H9 (cell line): ENCODE data around the gene THSD4. TPM values are rescaled to one million over a fixed set of nuclear protein-coding genes. Genes with fewer than 3 reads are reported as not detected.

Experiments
- DNase-seq: peaks from one replicate; pipeline ENCODE4 v3.0.0-alpha.2; 2017
- H2AFZ ChIP-seq: one replicate; pipeline ENCODE4 v1.6.1; 2013; ENCODE audit warnings: mild to moderate bottlenecking, low read length, control low read depth, moderate library complexity
- H2AK5ac ChIP-seq: 2 replicates; pipeline ENCODE4 v1.6.1; 2013; ENCODE audit warnings: low read length, control low read depth, mixed read lengths; ENCODE audit not compliant: insufficient read length
- H2BK120ac ChIP-seq: one replicate; pipeline ENCODE4 v1.6.1; 2013; ENCODE audit warnings: low read depth, mild to moderate bottlenecking, low read length, control low read depth, inconsistent platforms; ENCODE audit not compliant: poor library complexity, severe bottlenecking
- H2BK12ac ChIP-seq: 2 replicates; pipeline ENCODE4 v1.6.1; 2013; ENCODE audit warnings: low read length, control low read depth, mixed read lengths, low read depth; ENCODE audit not compliant: insufficient read length
- H2BK15ac ChIP-seq: 2 replicates; pipeline ENCODE4 v1.6.1; 2013; ENCODE audit warnings: low read depth, low read length, control low read depth
- H2BK20ac ChIP-seq: one replicate; pipeline ENCODE4 v1.6.1; 2013; ENCODE audit warnings: low read depth, mild to moderate bottlenecking, low read length, control low read depth, inconsistent platforms; ENCODE audit not compliant: poor library complexity, severe bottlenecking
- H2BK5ac ChIP-seq: 2 replicates; pipeline ENCODE4 v1.6.1; 2013; ENCODE audit warnings: low read length, control low read depth, mixed read lengths; ENCODE audit not compliant: insufficient read length
- H3K14ac ChIP-seq: 2 replicates; pipeline ENCODE4 v1.6.1; 2013; ENCODE audit warnings: low read length, control low read depth; ENCODE audit not compliant: insufficient read depth
- H3K18ac ChIP-seq: 2 replicates; pipeline ENCODE4 v1.6.1; 2013; ENCODE audit warnings: low read depth, mild to moderate bottlenecking, mixed read lengths, low read length, control low read depth; ENCODE audit not compliant: insufficient read length
- H3K23ac ChIP-seq: 2 replicates; pipeline ENCODE4 v1.6.1; 2013; ENCODE audit warnings: low read length, control low read depth, mixed read lengths, low read depth; ENCODE audit not compliant: insufficient read length
- H3K23me2 ChIP-seq: 2 replicates; pipeline ENCODE4 v1.6.1; 2013; ENCODE audit warnings: low read depth, mild to moderate bottlenecking, mixed read lengths, low read length, control low read depth; ENCODE audit not compliant: insufficient read length, poor library complexity, severe bottlenecking
- H3K27ac ChIP-seq: 2 replicates; pipeline ENCODE4 v1.5.1; 2013; ENCODE audit warnings: low read length, control low read depth, mixed read lengths, low read depth; ENCODE audit not compliant: insufficient read length
- H3K27me3 ChIP-seq: 2 replicates; pipeline ENCODE4 v1.6.1; 2013; ENCODE audit warnings: low read length, control low read depth, inconsistent platforms; ENCODE audit not compliant: insufficient read depth
- H3K4ac ChIP-seq: 2 replicates; pipeline ENCODE4 v1.6.1; 2013; ENCODE audit warnings: low read depth, mild to moderate bottlenecking, control low read depth, inconsistent platforms, low read length, moderate library complexity
- H3K4me1 ChIP-seq: 2 replicates; pipeline ENCODE4 v1.6.1; 2013; ENCODE audit warnings: low read length, control low read depth, inconsistent platforms; ENCODE audit not compliant: insufficient read depth
- H3K4me2 ChIP-seq: 2 replicates; pipeline ENCODE4 v1.6.1; 2013; ENCODE audit warnings: low read length, control low read depth, mixed read lengths; ENCODE audit not compliant: insufficient read length, insufficient read depth
- H3K56ac ChIP-seq: 2 replicates; pipeline ENCODE4 v1.6.1; 2013; ENCODE audit warnings: low read depth, mild to moderate bottlenecking, mixed read lengths, low read length, control low read depth; ENCODE audit not compliant: insufficient read length
- H3K79me1 ChIP-seq: 2 replicates; pipeline ENCODE4 v1.6.1; 2013; ENCODE audit warnings: low read depth, mild to moderate bottlenecking, moderate library complexity, low read length, control low read depth, inconsistent platforms; ENCODE audit not compliant: insufficient read depth, poor library complexity, severe bottlenecking
- H3K79me2 ChIP-seq: 2 replicates; pipeline ENCODE4 v1.6.1; 2013; ENCODE audit warnings: low read length, control low read depth, inconsistent platforms; ENCODE audit not compliant: insufficient read depth
- H3K9ac ChIP-seq: 2 replicates; pipeline ENCODE4 v1.6.1; 2013; ENCODE audit warnings: low read length, control low read depth, mixed read lengths; ENCODE audit not compliant: insufficient read length; ENCODE audit errors: extremely low read depth
- H3K9me3 ChIP-seq: one replicate; pipeline ENCODE4 v1.6.1; 2013; ENCODE audit warnings: low read depth, low read length, inconsistent platforms; ENCODE audit not compliant: control insufficient read depth
- H3T11ph ChIP-seq: one replicate; pipeline ENCODE4 v1.6.1; 2013; ENCODE audit warnings: mild to moderate bottlenecking, low read length, control low read depth, inconsistent platforms
- H4K20me1 ChIP-seq: one replicate; pipeline ENCODE4 v1.6.1; 2013; ENCODE audit not compliant: control insufficient read depth, insufficient read length, insufficient read depth
- H4K5ac ChIP-seq: 2 replicates; pipeline ENCODE4 v1.6.1; 2013; ENCODE audit warnings: low read depth, mild to moderate bottlenecking, mixed read lengths, low read length, control low read depth; ENCODE audit not compliant: insufficient read length
- H4K8ac ChIP-seq: replicated peaks from 2 replicates; pipeline ENCODE4 v1.6.1; 2013; ENCODE audit warnings: low read length, control low read depth, mixed read lengths, low read depth; ENCODE audit not compliant: insufficient read length
- H4K91ac ChIP-seq: 2 replicates; pipeline ENCODE4 v1.6.1; 2013; ENCODE audit warnings: low read depth, mild to moderate bottlenecking, moderate library complexity, mixed read lengths, low read length, control low read depth; ENCODE audit not compliant: insufficient read length
- H3K27ac Mint-ChIP-seq, 3 experiments: 2 replicates in 2 of 3; 3 replicates in 1 of 3; pipeline ENCODE4 v1.8.0; 2020 to 2021; ENCODE audit warnings: mixed read lengths in 3 of 3, mild to moderate bottlenecking in 1 of 3, moderate library complexity in 1 of 3
- H3K27me3 Mint-ChIP-seq: 2 replicates; pipeline ENCODE4 v1.8.0; 2021; ENCODE audit warnings: low read depth, mild to moderate bottlenecking, moderate library complexity, mixed read lengths
- H3K36me3 Mint-ChIP-seq, 3 experiments: 2 replicates in 2 of 3; 3 replicates in 1 of 3; pipeline ENCODE4 v1.8.0; 2020 to 2021; ENCODE audit warnings: low read depth in 3 of 3, mixed read lengths in 3 of 3; ENCODE audit not compliant: insufficient read depth in 1 of 3
- H3K4me1 Mint-ChIP-seq, 2 experiments: 2 replicates each; pipeline ENCODE4 v1.8.0; 2020; ENCODE audit warnings: mixed read lengths in 2 of 2
- H3K4me3 Mint-ChIP-seq, 2 experiments: 2 replicates in 1 of 2; 3 replicates in 1 of 2; pipeline ENCODE4 v1.8.0; 2020 to 2021; ENCODE audit warnings: mild to moderate bottlenecking in 2 of 2, mixed read lengths in 2 of 2, moderate library complexity in 1 of 2
- H3K9me3 Mint-ChIP-seq, 2 experiments: 2 replicates in 1 of 2; 3 replicates in 1 of 2; pipeline ENCODE4 v1.8.0; 2020; ENCODE audit warnings: mild to moderate bottlenecking in 2 of 2, mixed read lengths in 2 of 2, moderate library complexity in 1 of 2
- WGBS: extraction: QIAGEN DNeasy Blood & Tissue Kit; methylation state at CpG from one replicate; pipeline ENCODE4 v1.1.7; 2013; ENCODE audit warnings: missing lambda C conversion rate, low lambda C conversion rate, mixed read lengths; ENCODE audit not compliant: insufficient read length; ENCODE audit errors: extremely low coverage; 5-methylcytosine and 5-hydroxymethylcytosine counted together
- total RNA-seq: library from RNA; stranded (reverse); gene quantifications from 2 replicates; pipeline ENCODE4 v1.2.1, GENCODE V29; 2021
- TF ChIP-seq, protein P1 (sequence below): fragments of 200-600 bp; sonication (generic); conservative IDR thresholded peaks from 3 replicates; pipeline ENCODE4 v1.8.0; 2021; ENCODE audit warnings: antibody characterized with exemption, mild to moderate bottlenecking

Gene THSD4
- total RNA-seq, 1 experiment from 2014 or later, result 5.5 TPM

DNA sequence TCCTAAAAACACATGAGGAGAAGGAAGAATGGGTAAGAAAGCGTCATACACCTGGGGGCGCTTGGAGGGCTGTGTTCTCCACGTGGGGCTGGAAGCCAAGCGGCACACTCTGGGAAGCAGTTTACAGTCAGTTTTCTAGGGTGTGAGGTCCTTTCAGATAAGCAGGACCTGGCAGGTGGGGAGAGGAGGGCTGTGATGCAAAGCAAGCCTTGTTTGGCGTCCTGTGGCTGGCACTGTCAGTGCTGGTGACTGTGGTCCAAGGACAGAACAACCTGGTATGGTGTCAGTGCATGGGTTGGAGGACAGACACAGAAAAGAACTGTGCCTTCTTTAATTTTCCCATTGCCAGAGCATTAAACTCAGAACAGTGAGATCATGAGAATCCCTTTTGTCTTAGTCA, 434.4 kb downstream of the THSD4 start:
- no peaks in the 10 kb centered on the region for H3K9me3 Mint-ChIP-seq
- no peak overlapping the region for H2BK20ac ChIP-seq
- H3T11ph ChIP-seq, result no peak overlapping the region
- DNase-seq, result no peak
- H3K27me3 ChIP-seq, result no peaks in the 10 kb centered on the region
- H3K56ac ChIP-seq, result no peak overlapping the region
- H2BK5ac ChIP-seq, result no peak overlapping the region
- no peak overlapping the region for H3K27ac Mint-ChIP-seq
- H4K91ac ChIP-seq, result no peak overlapping the region
- H2AFZ ChIP-seq, result no peak overlapping the region
- no peak overlapping the region for H2BK120ac ChIP-seq
- no peak overlapping the region for H2AK5ac ChIP-seq
- H3K4ac ChIP-seq, result no peak overlapping the region
- no peaks in the 10 kb centered on the region for H3K23me2 ChIP-seq
- H3K27me3 Mint-ChIP-seq, result no peaks in the 10 kb centered on the region; the same call in 1 of the 2 replicates
- H3K18ac ChIP-seq, result no peak overlapping the region
- H3K4me1 Mint-ChIP-seq, result peaks cover 19 to 25% of the 10 kb centered on the region in 2 experiments
- no CpG with 5 or more reads among the region's 5 CpGs for WGBS
- no peaks in the 10 kb centered on the region for H3K36me3 Mint-ChIP-seq
- H3K4me2 ChIP-seq, result no peak overlapping the region
- no peak overlapping the region for H3K14ac ChIP-seq
- no peak overlapping the region for H4K5ac ChIP-seq
- TF ChIP-seq, protein P1, sequence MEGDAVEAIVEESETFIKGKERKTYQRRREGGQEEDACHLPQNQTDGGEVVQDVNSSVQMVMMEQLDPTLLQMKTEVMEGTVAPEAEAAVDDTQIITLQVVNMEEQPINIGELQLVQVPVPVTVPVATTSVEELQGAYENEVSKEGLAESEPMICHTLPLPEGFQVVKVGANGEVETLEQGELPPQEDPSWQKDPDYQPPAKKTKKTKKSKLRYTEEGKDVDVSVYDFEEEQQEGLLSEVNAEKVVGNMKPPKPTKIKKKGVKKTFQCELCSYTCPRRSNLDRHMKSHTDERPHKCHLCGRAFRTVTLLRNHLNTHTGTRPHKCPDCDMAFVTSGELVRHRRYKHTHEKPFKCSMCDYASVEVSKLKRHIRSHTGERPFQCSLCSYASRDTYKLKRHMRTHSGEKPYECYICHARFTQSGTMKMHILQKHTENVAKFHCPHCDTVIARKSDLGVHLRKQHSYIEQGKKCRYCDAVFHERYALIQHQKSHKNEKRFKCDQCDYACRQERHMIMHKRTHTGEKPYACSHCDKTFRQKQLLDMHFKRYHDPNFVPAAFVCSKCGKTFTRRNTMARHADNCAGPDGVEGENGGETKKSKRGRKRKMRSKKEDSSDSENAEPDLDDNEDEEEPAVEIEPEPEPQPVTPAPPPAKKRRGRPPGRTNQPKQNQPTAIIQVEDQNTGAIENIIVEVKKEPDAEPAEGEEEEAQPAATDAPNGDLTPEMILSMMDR, result no peak
- no peaks in the 10 kb centered on the region for H3K79me2 ChIP-seq
- H4K20me1 ChIP-seq, result no peaks in the 10 kb centered on the region
- no peak overlapping the region for H3K4me3 Mint-ChIP-seq
- no peak overlapping the region for H2BK15ac ChIP-seq
- no peaks in the 10 kb centered on the region for H3K79me1 ChIP-seq
- no peak overlapping the region for H3K23ac ChIP-seq
- no peaks in the 10 kb centered on the region for H3K4me1 ChIP-seq
- no peaks in the 10 kb centered on the region for H3K9me3 ChIP-seq
- H4K8ac ChIP-seq, result no peak overlapping the region
- H3K9ac ChIP-seq, result no peak overlapping the region
- no peak overlapping the region for H2BK12ac ChIP-seq
- no peak overlapping the region for H3K27ac ChIP-seq
